Ovary (tissue), 3 donors: ENCODE data around the gene USP30.

Experiments used
- EP300 ChIP-seq: sonication (generic); formaldehyde crosslinking; IDR thresholded peaks from one replicate; pipeline ENCODE4 v1.6.1; 2017; ENCODE audit warnings: antibody characterized with exemption
- POLR2A ChIP-seq: fragments of 450-650 bp; IDR thresholded peaks from one replicate; pipeline ENCODE4 v1.6.1; 2017; ENCODE audit warnings: antibody characterized with exemption, mild to moderate bottlenecking, moderate library complexity
- TF ChIP-seq, protein P1 (sequence below), 3 donors: fragments of 450-650 bp in 2 of 3; fragments of 200-600 bp in 1 of 3; IDR thresholded peaks; one replicate each; pipeline versions ENCODE4 v1.5.1 to v1.8.0; 2016 to 2022; ENCODE audit warnings: antibody characterized with exemption in 3 of 3, mild to moderate bottlenecking in 1 of 3
- donor health status: DM: no; HTN: no; CAD: no.

DNA sequence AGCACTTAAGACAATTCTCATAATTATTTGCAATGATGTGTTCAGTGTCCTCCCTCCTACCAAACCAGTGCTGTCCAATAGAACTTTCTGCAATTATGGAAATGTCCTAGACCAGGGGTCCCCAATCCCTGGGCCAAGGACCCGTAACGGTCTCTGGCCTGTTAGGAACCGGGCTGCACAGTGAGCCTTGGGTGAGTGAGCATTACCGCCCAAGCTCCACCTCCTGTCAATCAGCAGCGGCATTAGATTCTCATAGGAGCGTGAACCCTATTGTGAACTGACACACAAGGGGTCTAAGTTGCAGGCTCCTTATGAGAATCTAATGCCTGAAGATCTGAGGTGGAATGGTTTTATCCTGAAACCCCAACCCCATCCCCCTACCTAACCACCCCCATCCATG, 35.4 kb upstream of the USP30 start:
- TF ChIP-seq, protein P1, sequence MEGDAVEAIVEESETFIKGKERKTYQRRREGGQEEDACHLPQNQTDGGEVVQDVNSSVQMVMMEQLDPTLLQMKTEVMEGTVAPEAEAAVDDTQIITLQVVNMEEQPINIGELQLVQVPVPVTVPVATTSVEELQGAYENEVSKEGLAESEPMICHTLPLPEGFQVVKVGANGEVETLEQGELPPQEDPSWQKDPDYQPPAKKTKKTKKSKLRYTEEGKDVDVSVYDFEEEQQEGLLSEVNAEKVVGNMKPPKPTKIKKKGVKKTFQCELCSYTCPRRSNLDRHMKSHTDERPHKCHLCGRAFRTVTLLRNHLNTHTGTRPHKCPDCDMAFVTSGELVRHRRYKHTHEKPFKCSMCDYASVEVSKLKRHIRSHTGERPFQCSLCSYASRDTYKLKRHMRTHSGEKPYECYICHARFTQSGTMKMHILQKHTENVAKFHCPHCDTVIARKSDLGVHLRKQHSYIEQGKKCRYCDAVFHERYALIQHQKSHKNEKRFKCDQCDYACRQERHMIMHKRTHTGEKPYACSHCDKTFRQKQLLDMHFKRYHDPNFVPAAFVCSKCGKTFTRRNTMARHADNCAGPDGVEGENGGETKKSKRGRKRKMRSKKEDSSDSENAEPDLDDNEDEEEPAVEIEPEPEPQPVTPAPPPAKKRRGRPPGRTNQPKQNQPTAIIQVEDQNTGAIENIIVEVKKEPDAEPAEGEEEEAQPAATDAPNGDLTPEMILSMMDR (IDR thresholded peaks at IDR 0.05), result no peak
- TF ChIP-seq POLR2A (no peak), EP300 (no peak)
